K562 (cell line): Measurements from ENCODE around the gene STK11. TPM values are rescaled to one million over a fixed set of nuclear protein-coding genes. Genes with fewer than 3 reads are reported as not detected.

ENCODE experiments used
- ATAC-seq: fragments of 200-7000 bp; cut with Tn5 transposase; 3 replicates; pipeline ENCODE4 v1.9.1; 2020; ENCODE audit warnings: moderate library complexity
- BruUV-seq: library from RNA; stranded (reverse); fragments of 400-500 nt; replicated peaks from 2 replicates; lab custom pipeline; 2021; lab: Mats Ljungman, UMichigan
- CTCF ChIA-PET: fragments of 300-600 bp; formaldehyde crosslinking; extraction: SDS; loops from one replicate; lab custom pipeline; 2021; ENCODE audit warnings: low intra/inter-chr PET ratio; lab: Yijun Ruan, JAX
- POLR2A ChIA-PET: fragments of 300-600, 350-650 bp; sonication (Branson Sonifier 250); formaldehyde crosslinking; extraction: SDS; loops from one replicate; lab custom pipeline; 2021; ENCODE audit warnings: antibody characterized with exemption, inconsistent platforms; lab: Yijun Ruan, JAX
- DNase-seq, 4 experiments: peaks; one replicate each; pipeline versions ENCODE4 v3.0.0 to v3.0.0-alpha.2; 2011 to 2018; ENCODE audit warnings: low spot score in 3 of 4, mixed read lengths in 3 of 4; ENCODE audit errors: extremely low read depth in 1 of 4
- FAIRE-seq: peaks from 2 replicates; lab custom pipeline; 2011; peaks lifted over from hg19 to GRCh38; lab: Jason Lieb, UNC
- H2AFZ ChIP-seq: 2 replicates; pipeline ENCODE4 v1.6.0; 2011; ENCODE audit warnings: low read depth, low read length, control low read depth, inconsistent platforms
- H3K27ac ChIP-seq: fragments of 200-600 bp; 3 replicates; pipeline ENCODE4 v1.8.0; 2011; ENCODE audit warnings: low read depth, mild to moderate bottlenecking, control low read depth, inconsistent platforms, low read length, moderate library complexity, mixed read lengths; ENCODE audit errors: extremely low read depth
- H3K27me3 ChIP-seq, 2 experiments: fragments of 300-600 bp in 1 of 2; 2 replicates in 1 of 2; 3 replicates in 1 of 2; pipeline versions ENCODE4 v1.6.0 to v1.8.0; 2011; ENCODE audit warnings: inconsistent platforms in 2 of 2, low read length in 2 of 2, mild to moderate bottlenecking in 1 of 2, mixed read lengths in 1 of 2, moderate library complexity in 1 of 2; ENCODE audit not compliant: control insufficient read depth in 2 of 2, insufficient read depth in 2 of 2
- H3K36me3 ChIP-seq: fragments of 300-600 bp; 3 replicates; pipeline ENCODE4 v1.8.0; 2011; ENCODE audit warnings: mild to moderate bottlenecking, low read length, inconsistent platforms; ENCODE audit not compliant: control insufficient read depth, insufficient read depth
- H3K4me1 ChIP-seq, 2 experiments: fragments of 200-600 bp in 1 of 2; replicated peaks in 1 of 2; 2 replicates in 1 of 2; 3 replicates in 1 of 2; pipeline versions ENCODE4 v1.5.1 to v1.8.0; 2011; ENCODE audit warnings: inconsistent platforms in 2 of 2, low read length in 2 of 2, mild to moderate bottlenecking in 1 of 2, mixed read lengths in 1 of 2, moderate library complexity in 1 of 2; ENCODE audit not compliant: control insufficient read depth in 2 of 2, insufficient read depth in 2 of 2
- H3K4me2 ChIP-seq: 2 replicates; pipeline ENCODE4 v1.6.1; 2011; ENCODE audit warnings: low read length, control low read depth, inconsistent platforms, mixed read lengths; ENCODE audit not compliant: insufficient read depth
- H3K4me3 ChIP-seq: fragments of 200-600 bp; sonication (generic), shearing (Covaris generic); 2 replicates; pipeline ENCODE4 v1.5.1; 2016; ENCODE audit warnings: control low read depth, inconsistent platforms
- H3K79me2 ChIP-seq: fragments of 200-600 bp; 3 replicates; pipeline ENCODE4 v1.8.0; 2011; ENCODE audit warnings: low read length, inconsistent platforms; ENCODE audit not compliant: control insufficient read depth, insufficient read depth
- H3K9ac ChIP-seq, 2 experiments: 2 replicates each; pipeline versions ENCODE4 v1.6.0 to v1.6.1; 2011; ENCODE audit warnings: low read depth in 2 of 2, low read length in 2 of 2, control low read depth in 1 of 2, inconsistent platforms in 1 of 2, mild to moderate bottlenecking in 1 of 2, mixed read lengths in 1 of 2; ENCODE audit not compliant: insufficient read depth in 1 of 2
- H3K9me1 ChIP-seq: one replicate; pipeline ENCODE4 v1.6.0; 2011; ENCODE audit warnings: inconsistent platforms, mild to moderate bottlenecking, low read length, moderate library complexity; ENCODE audit not compliant: control insufficient read depth, insufficient read depth
- H3K9me3 ChIP-seq: replicated peaks from 2 replicates; pipeline ENCODE4 v1.5.1; 2011; ENCODE audit warnings: low read depth, low read length, inconsistent platforms; ENCODE audit not compliant: control insufficient read depth, insufficient read depth
- H4K20me1 ChIP-seq: replicated peaks from 2 replicates; pipeline ENCODE4 v1.6.1; 2011; ENCODE audit warnings: low read length, inconsistent platforms, mixed read lengths; ENCODE audit not compliant: control insufficient read depth, insufficient read depth
- DPF2 ChIP-seq: fragments of 450-650 bp; IDR thresholded peaks from 2 replicates; pipeline ENCODE4 v1.6.1; 2016
- EGR1 ChIP-seq: fragments of 450-650 bp; conservative IDR thresholded peaks from 2 replicates; pipeline ENCODE4 v1.6.1; 2017; ENCODE audit warnings: mild to moderate bottlenecking
- FOSL1 ChIP-seq: fragments of 200-800 bp; sonication (Bioruptor generic); conservative IDR thresholded peaks from 2 replicates; pipeline ENCODE4 v1.6.1; 2016; ENCODE audit warnings: missing genetic modification characterization, missing compliant biosample characterization
- HNRNPLL ChIP-seq: fragments of 200-400 bp; formaldehyde crosslinking; IDR thresholded peaks from 2 replicates; pipeline ENCODE4 v1.6.1; 2017; ENCODE audit warnings: low read length, low read depth, mild to moderate bottlenecking; ENCODE audit not compliant: poor library complexity, severe bottlenecking
- JUND ChIP-seq, 2 experiments: IDR thresholded peaks; 2 replicates in 1 of 2; 3 replicates in 1 of 2; pipeline ENCODE4 v1.6.1; 2011; ENCODE audit warnings: borderline replicate concordance in 2 of 2, low read depth in 2 of 2, low read length in 2 of 2, improper control_type of control experiment in 1 of 2, missing biosample characterization in 1 of 2, missing genetic modification characterization in 1 of 2, missing genetic modification reagents in 1 of 2
- SMARCE1 ChIP-seq: fragments of 450-650 bp; IDR thresholded peaks from 2 replicates; pipeline ENCODE4 v1.7.1; 2016; ENCODE audit warnings: mild to moderate bottlenecking
- ZBTB7A ChIP-seq: IDR thresholded peaks from 2 replicates; pipeline ENCODE4 v1.6.1; 2011; ENCODE audit warnings: low read depth, mild to moderate bottlenecking, low read length, moderate library complexity, borderline replicate concordance; ENCODE audit not compliant: control insufficient read depth
- WGBS: fragments of 100-300 bp; shearing (Covaris generic); methylation state at CpG from one replicate; pipeline ENCODE4 v1.1.6; 2016; ENCODE audit warnings: low coverage, mixed read lengths; ENCODE audit not compliant: insufficient coverage; ENCODE audit errors: missing lambda C conversion rate; 5-methylcytosine and 5-hydroxymethylcytosine counted together
- in situ Hi-C: fragments of 300-500 bp; cut with MboI; formaldehyde crosslinking; loops from 4 replicates; pipeline ENCODE4 v1.15.0; 2018; ENCODE audit warnings: inconsistent platforms, mixed read lengths
- intact Hi-C: fragments of 100-400 bp; cut with micrococcal nuclease; formaldehyde crosslinking; loops from 2 replicates; pipeline ENCODE4 v1.14.2; 2022
- polyA plus RNA-seq, 8 experiments: library from polyadenylated mRNA; depleted of rRNA in 4 of 8; stranded (reverse) in 5 of 8; unstranded in 3 of 8; fragments of >200 nt; fragmentation: Nextera tagmentation in 2 of 8; fragmentation: Illumina TruSeq in 1 of 8; extraction: Ambion mirVana in 2 of 8; extraction: Trizol in 1 of 8; gene quantifications; 2 replicates each; pipeline versions ENCODE4 v1.2.1 to v1.2.3, GENCODE V29; 2011 to 2014; ENCODE audit warnings: inconsistent platforms in 1 of 8, missing spikeins in 1 of 8
- total RNA-seq, 7 experiments: library from RNA; depleted of rRNA in 6 of 7; stranded (reverse); fragments of >200 nt in 6 of 7; fragmentation: Illumina TruSeq in 2 of 7; extraction: Trizol in 2 of 7; gene quantifications; 2 replicates each; pipeline versions ENCODE4 v1.2.1 to v1.2.3, GENCODE V29; 2011 to 2021; ENCODE audit warnings: low replicate concordance in 1 of 7
- TF ChIP-seq, protein P1 (sequence below): fragments of 450-650 bp; IDR thresholded peaks from 2 replicates; pipeline ENCODE4 v1.6.1; 2017; ENCODE audit warnings: antibody characterized with exemption, mild to moderate bottlenecking
- TF ChIP-seq, protein P2 (sequence below), 2 experiments: fragments of 450-650 bp in 1 of 2; sonication (generic) in 1 of 2; formaldehyde crosslinking in 1 of 2; IDR thresholded peaks in 1 of 2; conservative IDR thresholded peaks in 1 of 2; 2 replicates each; pipeline versions ENCODE4 v1.6.1 to v1.8.1; 2016 to 2023; ENCODE audit warnings: mild to moderate bottlenecking in 2 of 2, moderate library complexity in 2 of 2, inconsistent platforms in 1 of 2, missing genetic modification reagents in 1 of 2
- TF ChIP-seq, protein P3 (sequence below): IDR thresholded peaks from 2 replicates; pipeline ENCODE4 v1.6.1; 2016; ENCODE audit warnings: missing genetic modification characterization, missing compliant biosample characterization
- TF ChIP-seq, protein P4 (sequence below), 2 experiments: IDR thresholded peaks; 2 replicates each; pipeline ENCODE4 v1.6.1; 2012; ENCODE audit warnings: improper control_type of control experiment in 2 of 2, low read depth in 2 of 2, low read length in 2 of 2, borderline replicate concordance in 1 of 2

The STK11 gene
- total and polyA plus RNA-seq, 9 of the 15 experiments (the other 6 are each of a cell fraction or from before 2014, with no cell fraction given), result 0.15 to 96.5 (median 31.7) TPM

DNA sequence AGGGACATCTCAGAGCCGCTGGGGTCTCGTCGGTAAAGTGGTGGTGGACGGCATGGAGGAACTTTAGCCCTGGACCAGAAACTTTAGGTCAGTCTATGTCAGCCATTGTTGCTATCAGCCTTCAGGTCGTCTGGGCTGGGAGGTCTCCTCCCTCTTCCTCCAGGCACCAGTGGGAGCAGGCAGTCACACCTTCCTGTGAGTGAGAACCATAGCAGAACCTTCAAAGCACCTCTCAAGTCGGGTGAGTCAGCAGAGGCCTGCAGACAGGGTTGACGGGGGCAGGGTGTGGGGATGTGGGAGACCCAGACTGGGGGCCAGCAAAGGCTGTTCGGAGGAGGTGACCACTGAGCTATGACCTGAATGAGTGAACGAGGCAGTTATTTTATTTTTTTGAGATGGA is 16.2 kb upstream of the STK11 start:
- Histone ChIP-seq H3K4me3 (no peak overlapping the region), H4K20me1 (no peaks in the 10 kb centered on the region), H3K79me2 (no peaks in the 10 kb centered on the region), H3K27me3 (no peaks in the 10 kb centered on the region), H3K27ac (peak overlapping the region; percentile 51; the same call in 2 of the 3 replicates), H3K9me3 (no peaks in the 10 kb centered on the region), H3K9me1 (no peaks in the 10 kb centered on the region), H2AFZ (peak overlapping the region; percentile 95), H3K9ac (peak overlapping the region; percentile 35 to 60; a peak in 2 of 4 replicates), H3K4me1 (peaks cover 13 to 25% of the 10 kb centered on the region in 2 experiments), H3K36me3 (no peaks in the 10 kb centered on the region), H3K4me2 (no peak overlapping the region)
- intact Hi-C loops (no loop called here), in situ Hi-C loops (no loop called here)
- ChIA-PET CTCF (no interaction called here), POLR2A (interaction anchor here (0.6 kb wide), 1 partner anchor 11 kb away, joined by 4 read pairs; no protein-coding TSS in a partner anchor)
- WGBS, result 39% methylated on average over 9 of the region's 9 CpGs
- peak; percentile 53 to 84 (median 65) for DNase-seq
- FAIRE-seq, result peak; percentile 85
- ATAC-seq, result peak; percentile 86
- BruUV-seq, result no TSS peak
- TF ChIP-seq HNRNPLL, result no peak
- TF ChIP-seq, protein P1, sequence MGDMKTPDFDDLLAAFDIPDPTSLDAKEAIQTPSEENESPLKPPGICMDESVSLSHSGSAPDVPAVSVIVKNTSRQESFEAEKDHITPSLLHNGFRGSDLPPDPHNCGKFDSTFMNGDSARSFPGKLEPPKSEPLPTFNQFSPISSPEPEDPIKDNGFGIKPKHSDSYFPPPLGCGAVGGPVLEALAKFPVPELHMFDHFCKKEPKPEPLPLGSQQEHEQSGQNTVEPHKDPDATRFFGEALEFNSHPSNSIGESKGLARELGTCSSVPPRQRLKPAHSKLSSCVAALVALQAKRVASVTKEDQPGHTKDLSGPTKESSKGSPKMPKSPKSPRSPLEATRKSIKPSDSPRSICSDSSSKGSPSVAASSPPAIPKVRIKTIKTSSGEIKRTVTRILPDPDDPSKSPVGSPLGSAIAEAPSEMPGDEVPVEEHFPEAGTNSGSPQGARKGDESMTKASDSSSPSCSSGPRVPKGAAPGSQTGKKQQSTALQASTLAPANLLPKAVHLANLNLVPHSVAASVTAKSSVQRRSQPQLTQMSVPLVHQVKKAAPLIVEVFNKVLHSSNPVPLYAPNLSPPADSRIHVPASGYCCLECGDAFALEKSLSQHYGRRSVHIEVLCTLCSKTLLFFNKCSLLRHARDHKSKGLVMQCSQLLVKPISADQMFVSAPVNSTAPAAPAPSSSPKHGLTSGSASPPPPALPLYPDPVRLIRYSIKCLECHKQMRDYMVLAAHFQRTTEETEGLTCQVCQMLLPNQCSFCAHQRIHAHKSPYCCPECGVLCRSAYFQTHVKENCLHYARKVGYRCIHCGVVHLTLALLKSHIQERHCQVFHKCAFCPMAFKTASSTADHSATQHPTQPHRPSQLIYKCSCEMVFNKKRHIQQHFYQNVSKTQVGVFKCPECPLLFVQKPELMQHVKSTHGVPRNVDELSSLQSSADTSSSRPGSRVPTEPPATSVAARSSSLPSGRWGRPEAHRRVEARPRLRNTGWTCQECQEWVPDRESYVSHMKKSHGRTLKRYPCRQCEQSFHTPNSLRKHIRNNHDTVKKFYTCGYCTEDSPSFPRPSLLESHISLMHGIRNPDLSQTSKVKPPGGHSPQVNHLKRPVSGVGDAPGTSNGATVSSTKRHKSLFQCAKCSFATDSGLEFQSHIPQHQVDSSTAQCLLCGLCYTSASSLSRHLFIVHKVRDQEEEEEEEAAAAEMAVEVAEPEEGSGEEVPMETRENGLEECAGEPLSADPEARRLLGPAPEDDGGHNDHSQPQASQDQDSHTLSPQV, result peak; percentile 65
- peak; percentile 48; the same call in 1 of the 2 replicates for TF ChIP-seq DPF2
- peak; percentile 55; the same call in 1 of the 2 replicates for TF ChIP-seq JUND (IDR thresholded peaks at IDR 0.05; ENCODE audit: borderline replicate concordance, low read depth, low read length)
- peak; percentile 29; the same call in 1 of the 3 replicates for TF ChIP-seq JUND (tag; IDR thresholded peaks at IDR 0.05; ENCODE audit: borderline replicate concordance, low read depth, low read length)
- TF ChIP-seq EGR1, result peak; percentile 44; the same call in 1 of the 2 replicates
- TF ChIP-seq FOSL1 (tag), result no peak
- TF ChIP-seq, protein P2, sequence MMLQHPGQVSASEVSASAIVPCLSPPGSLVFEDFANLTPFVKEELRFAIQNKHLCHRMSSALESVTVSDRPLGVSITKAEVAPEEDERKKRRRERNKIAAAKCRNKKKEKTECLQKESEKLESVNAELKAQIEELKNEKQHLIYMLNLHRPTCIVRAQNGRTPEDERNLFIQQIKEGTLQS (IDR thresholded peaks at IDR 0.05), result peak; percentile 36; the same call in 1 of the 2 replicates
- TF ChIP-seq, protein P2 (CRISPR knock-in tag; conservative IDR thresholded peaks at IDR 0.05), result no peak
- 0 out of 2 replicates have a peak, but pooled peaks have one; percentile 19 for TF ChIP-seq SMARCE1
- TF ChIP-seq ZBTB7A, result peak; percentile 83
- TF ChIP-seq, protein P3, sequence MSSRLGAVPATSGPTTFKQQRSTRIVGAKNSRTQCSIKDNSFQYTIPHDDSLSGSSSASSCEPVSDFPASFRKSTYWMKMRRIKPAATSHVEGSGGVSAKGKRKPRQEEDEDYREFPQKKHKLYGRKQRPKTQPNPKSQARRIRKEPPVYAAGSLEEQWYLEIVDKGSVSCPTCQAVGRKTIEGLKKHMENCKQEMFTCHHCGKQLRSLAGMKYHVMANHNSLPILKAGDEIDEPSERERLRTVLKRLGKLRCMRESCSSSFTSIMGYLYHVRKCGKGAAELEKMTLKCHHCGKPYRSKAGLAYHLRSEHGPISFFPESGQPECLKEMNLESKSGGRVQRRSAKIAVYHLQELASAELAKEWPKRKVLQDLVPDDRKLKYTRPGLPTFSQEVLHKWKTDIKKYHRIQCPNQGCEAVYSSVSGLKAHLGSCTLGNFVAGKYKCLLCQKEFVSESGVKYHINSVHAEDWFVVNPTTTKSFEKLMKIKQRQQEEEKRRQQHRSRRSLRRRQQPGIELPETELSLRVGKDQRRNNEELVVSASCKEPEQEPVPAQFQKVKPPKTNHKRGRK, result no peak
- TF ChIP-seq, protein P4, sequence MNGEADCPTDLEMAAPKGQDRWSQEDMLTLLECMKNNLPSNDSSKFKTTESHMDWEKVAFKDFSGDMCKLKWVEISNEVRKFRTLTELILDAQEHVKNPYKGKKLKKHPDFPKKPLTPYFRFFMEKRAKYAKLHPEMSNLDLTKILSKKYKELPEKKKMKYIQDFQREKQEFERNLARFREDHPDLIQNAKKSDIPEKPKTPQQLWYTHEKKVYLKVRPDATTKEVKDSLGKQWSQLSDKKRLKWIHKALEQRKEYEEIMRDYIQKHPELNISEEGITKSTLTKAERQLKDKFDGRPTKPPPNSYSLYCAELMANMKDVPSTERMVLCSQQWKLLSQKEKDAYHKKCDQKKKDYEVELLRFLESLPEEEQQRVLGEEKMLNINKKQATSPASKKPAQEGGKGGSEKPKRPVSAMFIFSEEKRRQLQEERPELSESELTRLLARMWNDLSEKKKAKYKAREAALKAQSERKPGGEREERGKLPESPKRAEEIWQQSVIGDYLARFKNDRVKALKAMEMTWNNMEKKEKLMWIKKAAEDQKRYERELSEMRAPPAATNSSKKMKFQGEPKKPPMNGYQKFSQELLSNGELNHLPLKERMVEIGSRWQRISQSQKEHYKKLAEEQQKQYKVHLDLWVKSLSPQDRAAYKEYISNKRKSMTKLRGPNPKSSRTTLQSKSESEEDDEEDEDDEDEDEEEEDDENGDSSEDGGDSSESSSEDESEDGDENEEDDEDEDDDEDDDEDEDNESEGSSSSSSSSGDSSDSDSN (IDR thresholded peaks at IDR 0.05; ENCODE audit: borderline replicate concordance in 1 of 2, low read depth in 2 of 2, low read length in 2 of 2), result 0 out of 4 replicates have a peak, but pooled peaks of 1 of the 2 experiments have one; percentile 18
